ENCODE measurements around the gene LDLRAD3. TPM values are rescaled to one million over a fixed set of nuclear protein-coding genes. Genes with fewer than 3 reads are reported as not detected.
"Not testable (repeated sequence)": the region's sequence is repeated elsewhere in the genome, so short reads cannot be mapped to it uniquely, and the experiment has no call there.

Gene LDLRAD3
- total and polyA plus RNA-seq, 4 donors = 2.2 to 14.3 (median 9.9) TPM

- DNase-seq (no peak), ATAC-seq (ENCODE audit: insufficient read depth, low FRiP score) (no peak)
- Histone ChIP-seq H3K9me3 (ENCODE audit: control insufficient read depth in 4 of 4, insufficient read depth in 3 of 4, low read length in 3 of 4) (no peaks in the 10 kb centered on the region), H3K4me1 (ENCODE audit: control insufficient read depth in 5 of 5, insufficient read depth in 5 of 5, low read length in 5 of 5) (no peaks in the 10 kb centered on the region), H3K9ac (ENCODE audit: insufficient read depth in 1 of 2, low read length in 2 of 2) (no peak overlapping the region), H3K36me3 (ENCODE audit: control insufficient read depth in 4 of 4, insufficient read depth in 4 of 4, low read length in 4 of 4) (no peaks in the 10 kb centered on the region), H3K27me3 (ENCODE audit: control insufficient read depth in 3 of 3, insufficient read depth in 3 of 3, low read length in 2 of 3) (no peaks in the 10 kb centered on the region), H3K4me3 (no peak overlapping the region), H3K27ac (ENCODE audit: low read depth in 1 of 2, low read length in 1 of 2) (no peak overlapping the region)
- WGBS, 2 donors = 35 to 57% methylated on average over 1 of the region's 1 CpG
- no peak for TF ChIP-seq CTCF (IDR thresholded peaks at IDR 0.05; ENCODE audit: control extremely low read depth, extremely low read depth)
These were observed 32.2 kb upstream of the LDLRAD3 start for GRCh38 chr11:35911616-35912165.

- H3K4me3 ChIP-seq; H3K9me3 ChIP-seq (ENCODE audit: control insufficient read depth in 4 of 4, insufficient read depth in 3 of 4, low read length in 3 of 4); H3K27ac ChIP-seq (ENCODE audit: low read depth in 1 of 2, low read length in 1 of 2); ATAC-seq (ENCODE audit: insufficient read depth, low FRiP score); H3K27me3 ChIP-seq (ENCODE audit: control insufficient read depth in 3 of 3, insufficient read depth in 3 of 3, low read length in 2 of 3); DNase-seq; H3K36me3 ChIP-seq (ENCODE audit: control insufficient read depth in 4 of 4, insufficient read depth in 4 of 4, low read length in 4 of 4); H3K4me1 ChIP-seq (ENCODE audit: control insufficient read depth in 5 of 5, insufficient read depth in 5 of 5, low read length in 5 of 5); H3K9ac ChIP-seq (ENCODE audit: insufficient read depth in 1 of 2, low read length in 2 of 2): not testable (repeated sequence)
- WGBS, 2 donors = 93% methylated on average over 7 of the region's 7 CpGs
These were observed 31.4 kb upstream of the LDLRAD3 start for GRCh38 chr11:35912436-35912835.

GRCh38 chr11:35912883-35913624, 30.8 kb upstream of the LDLRAD3 start:
- no peak for DNase-seq
- H3K4me3 ChIP-seq = no peak overlapping the region
- H3K9ac ChIP-seq (ENCODE audit: insufficient read depth in 1 of 2, low read length in 2 of 2) = no peak overlapping the region
- H3K36me3 ChIP-seq (ENCODE audit: control insufficient read depth in 4 of 4, insufficient read depth in 4 of 4, low read length in 4 of 4) = no peaks in the 10 kb centered on the region
- H3K27ac ChIP-seq (ENCODE audit: low read depth in 1 of 2, low read length in 1 of 2) = no peak overlapping the region
- ATAC-seq (ENCODE audit: insufficient read depth, low FRiP score) = no peak
- H3K27me3 ChIP-seq (ENCODE audit: control insufficient read depth in 3 of 3, insufficient read depth in 3 of 3, low read length in 2 of 3) = no peaks in the 10 kb centered on the region
- no peak for TF ChIP-seq CTCF (IDR thresholded peaks at IDR 0.05; ENCODE audit: control extremely low read depth, extremely low read depth)
- H3K4me1 ChIP-seq (ENCODE audit: control insufficient read depth in 5 of 5, insufficient read depth in 5 of 5, low read length in 5 of 5) = no peaks in the 10 kb centered on the region
- H3K9me3 ChIP-seq (ENCODE audit: control insufficient read depth in 4 of 4, insufficient read depth in 3 of 4, low read length in 3 of 4) = no peaks in the 10 kb centered on the region

- TF ChIP-seq CTCF (IDR thresholded peaks at IDR 0.05; ENCODE audit: control extremely low read depth, extremely low read depth) = no peak
- ATAC-seq (ENCODE audit: insufficient read depth, low FRiP score) = no peak
- H3K36me3 ChIP-seq (ENCODE audit: control insufficient read depth in 4 of 4, insufficient read depth in 4 of 4, low read length in 4 of 4) = no peaks in the 10 kb centered on the region
- DNase-seq = no peak
- H3K9ac ChIP-seq (ENCODE audit: insufficient read depth in 1 of 2, low read length in 2 of 2) = no peak overlapping the region
- no peaks in the 10 kb centered on the region for H3K9me3 ChIP-seq (ENCODE audit: control insufficient read depth in 4 of 4, insufficient read depth in 3 of 4, low read length in 3 of 4)
- 79% methylated on average over 3 of the region's 3 CpGs for WGBS, 2 donors
- no peaks in the 10 kb centered on the region for H3K27me3 ChIP-seq (ENCODE audit: control insufficient read depth in 3 of 3, insufficient read depth in 3 of 3, low read length in 2 of 3)
- no peaks in the 10 kb centered on the region for H3K4me1 ChIP-seq (ENCODE audit: control insufficient read depth in 5 of 5, insufficient read depth in 5 of 5, low read length in 5 of 5)
- H3K4me3 ChIP-seq = no peak overlapping the region
- no peak overlapping the region for H3K27ac ChIP-seq (ENCODE audit: low read depth in 1 of 2, low read length in 1 of 2)
These were observed 29.0 kb upstream of the LDLRAD3 start for GRCh38 chr11:35914816-35915215.

Measured in lung (tissue), 12 donors.